Measurements from ENCODE around the gene CDX1. TPM values are rescaled to one million over a fixed set of nuclear protein-coding genes. Genes with fewer than 3 reads are reported as not detected.
A peak's percentile ranks its signal among the peaks of the same experiment; 100 is the strongest.

The CDX1 gene
- total RNA-seq, 1 experiment from 2014 or later: not detected

DNA sequence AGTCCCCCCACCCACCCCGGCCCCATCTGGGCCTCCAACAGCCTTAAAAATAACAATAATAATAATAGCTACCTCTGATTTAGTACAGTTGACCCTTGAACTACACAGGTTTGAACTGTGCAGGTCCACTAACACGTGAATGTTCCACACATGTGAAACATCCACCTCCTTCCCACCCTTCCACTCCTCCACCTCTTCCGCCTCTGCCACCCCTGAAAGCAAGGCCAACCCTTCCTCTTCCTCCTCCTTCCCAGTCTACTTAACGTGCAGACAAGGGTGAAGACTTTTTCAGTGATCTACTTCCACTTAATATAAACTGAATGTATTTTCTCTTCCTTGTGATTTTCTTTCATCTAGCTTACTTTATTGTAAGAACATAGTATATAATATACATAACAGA lies 21.7 kb upstream of the CDX1 start:
- no peak for DNase-seq (ENCODE audit: low read depth)

DNA sequence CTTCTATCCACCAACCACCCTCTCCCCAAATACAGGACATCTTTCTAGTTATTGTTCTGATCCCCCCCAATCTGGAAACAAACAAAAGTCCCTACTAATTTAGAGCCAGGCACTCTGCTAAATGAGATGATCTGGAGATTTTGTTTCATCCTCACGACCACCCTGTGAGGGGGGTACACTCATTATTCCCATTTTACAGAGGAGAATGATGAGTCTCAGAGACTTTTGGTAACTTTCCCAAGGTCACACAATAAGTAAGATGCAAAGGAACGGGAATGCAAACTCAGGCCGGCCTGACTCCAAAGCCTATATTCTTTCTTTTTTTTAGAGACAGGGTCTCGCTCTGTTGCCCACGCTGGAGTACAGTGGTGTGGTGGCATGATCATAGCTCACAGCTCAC lies 20.3 kb upstream of the CDX1 start:
- no peak for DNase-seq (ENCODE audit: low read depth)

DNA sequence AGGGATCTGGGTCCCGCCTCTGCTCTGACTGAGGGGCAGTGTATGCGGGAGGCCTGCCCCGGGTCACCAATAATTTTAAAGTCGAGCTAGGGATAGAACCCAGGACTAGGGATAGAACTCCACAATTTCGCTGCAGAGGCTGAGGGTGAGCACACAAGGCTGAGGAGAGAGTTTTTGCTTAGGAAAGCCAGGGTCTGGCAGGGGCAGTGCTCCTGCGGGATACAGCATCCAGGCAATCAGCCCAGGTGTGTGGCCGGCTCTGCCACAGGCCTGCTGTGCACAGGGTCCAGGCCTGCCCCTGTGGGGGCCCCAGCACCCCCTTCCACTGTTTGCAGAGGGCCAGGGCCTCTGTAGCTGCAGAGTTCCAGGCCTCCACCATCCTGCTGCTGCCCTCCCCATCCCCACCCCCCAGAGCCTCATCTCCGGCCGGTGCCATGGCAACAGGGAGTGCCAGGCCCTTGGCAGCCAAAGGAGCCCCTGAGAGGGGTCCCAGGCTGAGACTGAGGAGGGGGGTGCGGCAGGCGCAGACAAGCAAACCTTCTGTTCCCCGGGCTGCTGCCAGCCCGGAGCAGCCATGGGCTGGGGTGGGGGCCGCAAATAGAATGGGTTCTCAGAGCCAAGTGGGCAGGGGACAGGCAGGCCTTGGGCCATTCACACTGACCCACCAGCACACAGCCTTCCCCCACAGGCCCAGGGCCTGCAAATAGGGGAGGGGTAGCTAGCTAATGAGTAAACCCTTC lies 19.5 kb upstream of the CDX1 start:
- DNase-seq (ENCODE audit: low read depth): no peak

DNA sequence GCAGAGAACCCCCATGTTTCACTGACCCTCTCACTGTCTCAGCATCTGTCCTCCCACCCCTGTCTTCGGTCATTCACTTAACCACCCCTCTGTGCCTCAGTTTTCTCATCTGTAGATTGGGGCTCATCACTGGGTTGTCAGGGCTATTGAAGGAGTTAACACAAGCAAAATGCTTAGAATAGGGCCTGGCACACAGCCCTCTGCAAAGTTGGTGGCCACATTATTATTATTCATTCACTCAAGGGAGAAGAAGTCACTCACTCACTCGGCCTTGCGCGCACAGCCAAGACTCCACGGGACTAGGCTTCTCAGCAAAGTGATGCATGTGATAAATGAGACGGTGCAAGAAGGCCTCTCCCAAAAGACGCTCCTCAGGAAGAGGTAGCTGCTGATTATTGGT lies 18.9 kb upstream of the CDX1 start:
- DNase-seq (ENCODE audit: low read depth): no peak

DNA sequence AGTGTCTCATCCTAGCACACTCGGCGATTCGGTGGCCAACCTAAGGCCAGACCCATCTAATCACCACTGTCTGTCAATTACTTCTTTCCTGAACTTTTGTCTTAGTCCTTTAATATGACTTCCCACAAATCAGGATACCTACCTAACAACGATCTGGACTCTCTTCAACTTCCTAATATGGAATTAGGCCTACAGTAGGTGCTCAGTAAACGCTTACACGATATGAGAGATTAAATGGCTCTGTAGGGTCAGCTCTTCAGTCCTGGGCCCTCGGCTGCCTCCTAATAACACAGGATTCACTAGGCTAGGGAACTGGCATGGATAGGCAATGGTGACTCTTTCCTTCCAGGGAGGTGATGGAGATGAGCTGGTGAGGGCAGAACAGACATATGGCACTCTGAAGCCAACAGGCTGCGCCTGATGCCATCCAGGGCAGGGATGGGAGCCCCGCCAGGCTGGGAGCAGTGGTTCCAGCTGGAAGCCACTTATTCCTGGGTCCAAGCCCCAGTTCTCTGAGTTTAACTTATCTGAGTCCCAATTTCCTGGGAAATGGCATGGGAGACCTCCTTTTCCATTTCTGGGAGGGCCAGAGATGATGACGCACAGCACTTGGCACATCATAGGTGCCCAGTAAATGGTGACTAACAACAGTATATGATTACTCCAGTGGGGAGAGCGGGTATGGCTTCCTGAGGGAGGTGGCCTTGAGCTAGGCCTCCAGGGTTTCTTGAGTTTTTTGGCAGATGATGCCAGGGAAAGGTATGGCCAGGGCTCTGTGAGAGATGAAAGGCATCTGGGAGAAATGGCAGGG lies 18.3 kb upstream of the CDX1 start:
- DNase-seq (ENCODE audit: low read depth): no peak

DNA sequence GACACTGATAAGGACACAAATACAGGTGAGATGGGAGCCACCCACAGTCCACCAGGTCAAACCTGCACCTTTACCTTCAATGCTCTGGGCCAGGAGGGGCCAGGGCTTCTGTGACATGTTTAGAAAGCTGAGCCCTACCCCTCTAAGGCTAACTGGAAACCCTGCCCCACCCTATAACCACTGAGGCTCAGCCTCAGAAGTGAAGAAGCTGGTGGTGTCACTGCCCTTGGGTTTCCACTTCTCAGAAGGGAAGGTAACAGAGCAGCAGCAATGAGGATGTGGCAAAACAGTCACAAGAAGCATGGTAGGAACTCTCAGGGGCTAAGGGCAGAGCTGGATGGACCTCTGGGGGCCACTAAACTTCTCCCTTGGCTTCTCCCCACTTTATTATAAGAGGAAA lies 17.0 kb upstream of the CDX1 start:
- no peak for DNase-seq (ENCODE audit: low read depth)

DNA sequence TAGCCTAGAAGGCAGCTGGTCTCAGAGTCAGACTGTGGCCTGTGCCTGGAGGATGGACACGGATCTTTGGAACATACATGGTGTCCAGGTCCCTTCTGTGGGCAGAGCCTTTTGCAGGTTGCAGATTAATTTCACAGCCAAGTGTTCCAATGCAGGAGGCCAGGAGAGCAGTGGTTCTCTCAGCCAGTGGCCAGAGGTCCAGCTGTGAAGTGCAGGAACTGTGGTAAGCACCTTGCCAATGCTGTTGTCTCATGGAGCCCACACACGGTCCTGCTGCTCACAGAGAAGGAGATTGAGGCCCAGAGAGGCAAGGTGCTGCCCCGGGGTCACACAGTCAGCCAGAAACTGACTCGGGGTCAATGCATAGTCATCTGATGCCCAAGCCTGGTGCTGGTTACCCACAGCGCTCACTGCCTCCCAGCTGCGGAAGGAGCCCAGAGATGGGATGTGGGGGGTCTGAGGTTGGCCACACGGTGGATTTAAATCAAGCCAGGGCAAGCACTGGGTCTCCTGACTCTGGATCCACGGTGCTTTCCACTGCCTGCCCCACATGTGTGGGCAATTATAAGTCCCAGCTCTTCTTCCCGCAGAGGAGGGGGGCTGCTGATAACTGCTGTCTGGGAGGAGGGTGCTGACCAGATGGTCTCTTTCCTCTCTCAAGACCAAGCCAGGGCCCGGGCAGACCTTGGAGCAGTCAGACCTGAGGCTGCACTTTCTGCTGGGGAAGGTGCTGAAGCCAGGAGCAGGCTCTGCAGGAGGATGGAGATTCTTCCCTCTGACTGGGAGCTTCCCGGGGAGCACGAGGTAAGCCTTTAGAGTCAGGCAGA lies 13.7 kb upstream of the CDX1 start:
- DNase-seq (ENCODE audit: low read depth): no peak

DNA sequence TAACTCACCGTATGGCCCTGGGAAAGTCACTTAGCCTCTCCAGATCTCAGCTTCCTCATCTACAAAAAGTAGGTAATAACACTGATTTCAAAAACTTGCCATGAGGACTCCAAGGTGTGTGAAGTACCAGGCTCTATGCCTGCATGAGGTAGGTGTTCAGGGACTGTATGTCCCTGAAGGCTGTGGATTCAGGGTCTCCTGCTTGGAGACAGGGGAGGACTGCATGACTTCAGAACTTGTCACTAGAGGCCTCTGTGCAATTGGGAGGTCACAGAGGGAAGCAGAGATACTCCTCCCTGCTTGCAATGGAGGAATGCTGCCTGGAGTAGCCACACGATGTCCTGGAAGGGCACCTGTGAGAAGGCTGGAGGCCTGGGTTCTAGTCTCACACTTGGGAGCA lies 13.1 kb upstream of the CDX1 start:
- no peak for DNase-seq (ENCODE audit: low read depth)

DNA sequence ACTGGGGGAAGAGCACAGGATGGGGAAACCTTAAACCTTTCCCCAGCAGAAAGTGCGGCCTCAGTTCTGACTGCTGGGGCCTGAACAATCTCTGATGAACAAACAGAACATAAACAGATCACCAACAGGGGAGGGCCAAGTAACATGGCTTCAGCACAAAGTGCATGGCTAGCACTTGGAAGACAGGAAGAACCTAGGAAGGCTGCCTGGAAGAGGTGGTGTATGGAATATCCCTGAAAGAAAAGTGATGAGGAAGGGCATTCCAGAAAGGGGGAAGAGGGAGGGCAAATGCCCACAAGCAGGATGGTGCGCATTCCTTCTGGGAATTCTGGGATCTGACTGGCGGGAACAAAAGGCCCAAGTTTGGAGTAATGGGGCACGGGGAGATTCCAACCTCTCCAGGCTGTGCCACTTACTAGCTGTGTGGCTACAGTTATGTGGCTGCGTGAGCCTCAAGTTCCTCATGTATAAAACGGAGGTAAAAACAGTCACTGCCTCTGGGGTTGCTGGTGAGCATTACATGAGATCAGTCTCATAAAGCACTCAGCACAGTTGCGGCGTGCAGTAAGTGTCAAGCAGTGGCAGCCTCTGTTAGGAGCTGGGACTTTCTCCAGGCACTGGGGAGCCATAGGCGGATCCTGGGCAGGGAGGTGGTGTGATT lies 12.5 kb upstream of the CDX1 start:
- no peak for DNase-seq (ENCODE audit: low read depth)

DNA sequence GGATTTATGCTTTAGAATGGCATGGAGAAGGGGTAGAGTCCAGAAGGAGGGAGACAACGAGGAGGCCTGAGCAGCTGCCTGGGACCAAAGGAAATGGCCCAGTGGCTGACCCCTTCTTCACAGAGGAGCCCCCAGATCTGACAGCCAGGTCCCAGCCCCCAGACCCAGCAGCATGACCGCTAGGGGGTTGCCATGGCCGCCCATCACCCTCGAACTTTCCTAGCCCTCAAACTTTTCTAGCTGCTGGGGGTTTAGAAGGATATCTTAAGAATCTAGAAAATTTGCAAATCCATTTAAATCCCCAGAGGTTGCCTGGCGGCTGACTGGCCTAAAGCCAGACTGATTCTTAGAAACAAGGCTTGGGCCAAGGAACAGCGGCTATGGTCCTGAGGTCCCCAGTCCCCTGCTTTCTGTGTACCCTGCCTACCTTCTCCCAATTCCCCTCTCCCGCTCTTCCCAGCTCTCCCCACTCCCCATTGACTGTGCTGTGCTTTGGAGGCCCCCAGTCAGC lies 11.9 kb upstream of the CDX1 start:
- no peak for DNase-seq (ENCODE audit: low read depth)

DNA sequence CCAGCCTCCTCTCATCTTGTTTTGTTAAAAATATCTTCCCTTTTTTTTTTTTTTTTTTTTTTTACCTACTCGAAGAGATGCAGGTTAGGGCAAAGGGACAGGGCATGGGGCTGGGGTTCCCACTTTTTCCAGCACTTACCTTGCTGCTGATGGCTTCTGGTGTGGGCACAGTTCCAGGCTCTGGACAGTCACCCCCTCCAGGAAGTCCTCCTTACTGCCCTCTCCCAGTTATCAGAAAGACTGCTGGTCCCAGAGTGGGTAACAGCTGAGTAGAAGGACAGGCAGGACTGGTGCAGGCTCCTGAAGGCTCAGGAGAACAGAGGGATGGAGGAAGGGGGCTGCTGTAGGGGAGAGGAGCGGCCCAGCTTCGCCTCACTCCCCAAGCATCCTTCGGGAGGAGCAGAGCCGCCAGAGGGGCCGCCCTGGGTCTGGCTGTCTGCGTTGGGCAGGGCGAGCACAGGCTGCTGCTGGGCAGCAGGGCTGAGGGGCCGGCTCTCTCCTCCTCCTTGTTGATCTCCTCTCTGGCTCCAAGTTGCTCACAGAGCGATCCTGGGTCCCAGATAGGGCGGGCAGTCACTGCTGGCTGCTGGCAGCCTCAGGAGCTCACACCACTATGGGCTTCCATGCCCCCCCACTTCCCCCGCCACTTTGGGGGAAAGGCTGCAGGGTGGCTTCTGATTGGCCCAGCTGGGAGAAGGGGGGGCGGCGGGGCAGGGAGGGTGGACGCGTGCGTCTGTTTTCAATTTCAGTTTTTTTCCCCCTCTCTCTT lies 11.1 kb upstream of the CDX1 start, which contains the start of gene PDGFRB:
Gene PDGFRB, minus strand, starts transcription at position 588 of the 769 bp plus-strand sequence. CDS start 18,798 bp downstream, outside the sequence.
- peak; percentile 76 for DNase-seq (ENCODE audit: low read depth)

DNA sequence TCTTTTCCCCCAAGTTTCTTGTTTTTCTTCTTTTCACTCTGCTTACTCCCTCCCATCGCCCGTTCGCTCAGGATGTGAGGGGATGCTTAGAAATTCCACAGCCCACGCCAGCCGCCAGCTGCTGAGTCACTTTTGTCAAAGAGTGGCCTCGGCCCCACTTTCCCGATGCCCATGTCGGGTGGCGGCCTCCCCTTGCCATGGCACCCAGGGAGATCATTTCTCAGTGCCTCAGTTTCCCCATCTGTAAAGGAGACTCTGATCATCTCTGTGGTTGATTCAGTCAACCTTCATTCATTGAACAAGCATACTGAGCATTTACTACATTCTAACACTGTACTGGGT lies 10.6 kb upstream of the CDX1 start:
- DNase-seq (ENCODE audit: low read depth): no peak

DNA sequence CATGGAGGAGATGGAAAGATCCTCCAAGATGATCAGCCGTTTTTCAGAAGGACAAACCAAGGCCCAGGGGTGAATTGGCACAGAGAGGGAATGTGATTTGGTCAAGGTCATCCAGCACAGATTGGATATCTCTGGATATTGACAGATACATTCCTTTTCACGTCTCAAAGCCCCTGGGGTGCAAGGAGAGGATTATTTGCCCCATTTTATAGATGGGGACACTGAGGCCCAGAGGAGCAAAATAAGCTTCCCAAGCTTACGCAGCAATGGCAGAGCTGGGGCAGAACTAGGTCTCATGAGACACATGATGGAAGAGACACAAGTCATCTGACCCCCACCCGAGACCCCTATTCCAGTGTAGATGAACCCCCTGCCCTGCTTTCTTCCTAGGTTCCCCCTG lies 10.0 kb upstream of the CDX1 start:
- DNase-seq (ENCODE audit: low read depth): no peak

DNA sequence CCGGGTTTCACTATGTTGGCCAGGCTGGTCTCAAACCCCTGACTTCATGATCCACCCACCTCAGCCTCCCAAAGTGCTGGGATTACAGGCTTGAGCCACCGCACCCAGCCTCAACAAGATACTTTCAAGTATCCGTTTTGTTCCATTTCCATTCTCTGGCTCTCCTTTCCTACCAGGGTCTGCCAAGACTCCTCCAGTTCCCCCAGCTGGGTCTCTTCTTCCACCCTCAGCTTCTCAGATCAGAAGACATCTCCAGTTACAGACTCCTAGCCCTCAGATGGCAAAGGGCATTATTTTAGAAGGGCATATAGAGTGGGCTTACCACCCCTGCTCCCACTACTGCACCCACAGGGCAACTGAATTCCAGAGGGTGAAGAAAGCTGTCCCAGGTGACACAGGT lies 9.4 kb upstream of the CDX1 start:
- DNase-seq (ENCODE audit: low read depth): no peak

DNA sequence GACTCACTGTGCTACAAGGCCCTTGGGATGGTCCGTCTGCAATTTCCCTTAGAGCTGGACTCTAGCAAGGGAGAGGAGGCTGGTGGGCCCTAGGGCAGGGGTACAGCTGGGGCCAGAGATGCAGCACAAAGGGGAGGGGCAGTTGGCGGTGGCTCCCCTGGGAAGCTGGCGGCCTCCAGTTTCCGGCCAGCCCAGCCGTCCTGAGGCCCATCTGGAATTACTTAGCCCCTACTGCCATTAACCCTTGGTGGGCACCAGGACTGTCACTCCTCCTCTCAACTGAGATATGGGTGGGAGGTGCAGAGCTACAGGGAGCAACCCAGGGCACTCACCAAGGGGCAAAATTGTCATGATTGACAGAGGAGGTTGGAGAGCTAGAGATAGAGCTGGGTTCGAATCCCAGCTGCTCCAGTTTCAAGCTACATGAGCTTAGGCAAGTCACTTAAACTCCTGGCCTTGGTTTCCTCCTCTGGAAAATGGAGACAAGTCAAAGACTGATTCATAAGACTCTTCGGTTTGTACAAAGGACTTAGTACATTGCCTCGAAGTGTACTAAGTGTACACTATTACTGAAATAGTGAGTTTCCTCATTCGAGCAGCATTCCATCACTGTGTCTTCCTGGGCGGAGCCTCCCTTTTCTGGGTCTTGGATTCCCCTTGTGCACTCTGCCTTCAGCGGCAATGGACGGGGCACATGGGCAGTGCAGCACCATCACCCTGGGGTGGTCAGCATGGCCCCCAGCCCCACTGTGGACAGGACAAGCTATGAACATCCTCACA lies 8.2 kb upstream of the CDX1 start:
- DNase-seq (ENCODE audit: low read depth): no peak

DNA sequence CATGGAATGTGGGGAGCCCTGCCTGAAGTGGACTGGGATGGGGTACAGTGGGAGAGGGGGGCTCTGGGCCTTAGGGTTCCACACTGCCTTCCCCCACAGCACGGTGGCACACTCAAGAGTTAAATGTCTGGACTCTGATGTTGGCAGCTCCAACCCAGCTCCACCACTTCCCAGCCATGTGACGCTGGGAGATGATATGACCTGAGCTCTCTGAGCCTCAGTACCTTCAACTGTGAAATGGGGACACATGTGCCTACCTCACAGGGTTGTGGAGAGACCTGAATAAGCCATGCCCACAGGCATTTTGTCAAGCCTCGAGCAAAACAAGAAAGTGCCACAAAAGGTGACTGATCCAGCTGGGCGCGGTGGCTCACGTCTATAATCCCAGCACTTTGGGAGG lies 7.5 kb upstream of the CDX1 start:
- DNase-seq (ENCODE audit: low read depth): no peak

DNA sequence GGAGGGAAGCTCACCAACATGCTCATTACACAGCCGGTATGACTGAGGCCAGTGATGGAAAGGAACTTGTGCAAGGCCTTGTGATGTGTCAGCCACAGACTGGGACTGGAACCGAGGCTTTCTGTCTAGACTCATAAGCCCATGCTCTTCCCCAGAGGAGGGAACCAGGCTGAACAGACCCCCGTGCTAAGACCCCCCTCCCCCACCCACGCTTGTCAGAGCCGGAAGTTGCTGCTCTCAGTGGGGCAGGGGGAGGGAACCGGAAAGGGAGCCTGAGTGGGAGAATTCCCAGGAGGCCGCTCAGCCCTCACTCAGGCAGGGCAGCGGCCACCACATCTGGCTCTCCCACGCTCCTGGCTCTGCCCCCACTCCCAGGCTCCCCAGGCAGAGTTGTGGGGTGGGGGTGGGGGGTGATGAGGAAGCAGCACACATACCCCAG lies 6.8 kb upstream of the CDX1 start:
- DNase-seq (ENCODE audit: low read depth): no peak

DNA sequence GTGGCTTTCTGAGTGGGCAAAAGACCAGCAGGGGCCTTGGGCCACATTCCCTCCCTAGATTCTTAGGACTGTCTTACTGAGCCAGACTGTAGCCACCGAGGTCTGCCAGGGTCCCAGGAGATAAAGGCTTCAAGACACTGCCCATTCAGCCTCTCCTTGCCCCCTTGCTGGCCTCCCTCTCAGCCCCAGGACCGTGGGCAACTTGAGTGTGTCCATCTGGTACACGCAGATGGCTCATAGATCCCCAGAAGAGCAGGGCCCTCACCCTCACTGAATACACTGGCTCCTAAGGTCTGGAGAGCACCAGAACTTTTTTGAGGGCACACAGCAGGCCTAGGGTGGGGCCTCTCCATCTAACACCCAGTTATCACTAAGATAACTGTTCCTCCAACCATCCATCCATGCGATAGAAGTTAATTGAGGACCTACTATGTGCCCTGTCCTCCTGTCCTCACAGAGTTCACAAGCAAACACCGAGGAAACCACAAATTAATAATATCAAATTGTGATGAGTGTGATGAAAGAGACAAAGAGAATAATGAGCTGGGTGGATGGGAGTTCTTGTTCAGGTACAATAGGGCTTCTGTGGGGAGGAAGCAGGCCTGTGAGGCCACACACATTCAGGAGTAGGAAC lies 6.0 kb upstream of the CDX1 start:
- no peak for DNase-seq (ENCODE audit: low read depth)

Data from HT1080 (cell line).